HG02678 (cell line): ENCODE results near the gene ZNF213.
A peak's percentile ranks its signal among the peaks of the same experiment; 100 is the strongest.

ENCODE experiments used
- ATAC-seq: cut with Tn5 transposase; IDR thresholded peaks from one replicate; pipeline ENCODE4 v1.9.1; 2021; ENCODE audit warnings: mild to moderate bottlenecking, moderate library complexity; ENCODE audit not compliant: unreplicated experiment

Gene ZNF213, protein sequence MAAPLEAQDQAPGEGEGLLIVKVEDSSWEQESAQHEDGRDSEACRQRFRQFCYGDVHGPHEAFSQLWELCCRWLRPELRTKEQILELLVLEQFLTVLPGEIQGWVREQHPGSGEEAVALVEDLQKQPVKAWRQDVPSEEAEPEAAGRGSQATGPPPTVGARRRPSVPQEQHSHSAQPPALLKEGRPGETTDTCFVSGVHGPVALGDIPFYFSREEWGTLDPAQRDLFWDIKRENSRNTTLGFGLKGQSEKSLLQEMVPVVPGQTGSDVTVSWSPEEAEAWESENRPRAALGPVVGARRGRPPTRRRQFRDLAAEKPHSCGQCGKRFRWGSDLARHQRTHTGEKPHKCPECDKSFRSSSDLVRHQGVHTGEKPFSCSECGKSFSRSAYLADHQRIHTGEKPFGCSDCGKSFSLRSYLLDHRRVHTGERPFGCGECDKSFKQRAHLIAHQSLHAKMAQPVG

DNA sequence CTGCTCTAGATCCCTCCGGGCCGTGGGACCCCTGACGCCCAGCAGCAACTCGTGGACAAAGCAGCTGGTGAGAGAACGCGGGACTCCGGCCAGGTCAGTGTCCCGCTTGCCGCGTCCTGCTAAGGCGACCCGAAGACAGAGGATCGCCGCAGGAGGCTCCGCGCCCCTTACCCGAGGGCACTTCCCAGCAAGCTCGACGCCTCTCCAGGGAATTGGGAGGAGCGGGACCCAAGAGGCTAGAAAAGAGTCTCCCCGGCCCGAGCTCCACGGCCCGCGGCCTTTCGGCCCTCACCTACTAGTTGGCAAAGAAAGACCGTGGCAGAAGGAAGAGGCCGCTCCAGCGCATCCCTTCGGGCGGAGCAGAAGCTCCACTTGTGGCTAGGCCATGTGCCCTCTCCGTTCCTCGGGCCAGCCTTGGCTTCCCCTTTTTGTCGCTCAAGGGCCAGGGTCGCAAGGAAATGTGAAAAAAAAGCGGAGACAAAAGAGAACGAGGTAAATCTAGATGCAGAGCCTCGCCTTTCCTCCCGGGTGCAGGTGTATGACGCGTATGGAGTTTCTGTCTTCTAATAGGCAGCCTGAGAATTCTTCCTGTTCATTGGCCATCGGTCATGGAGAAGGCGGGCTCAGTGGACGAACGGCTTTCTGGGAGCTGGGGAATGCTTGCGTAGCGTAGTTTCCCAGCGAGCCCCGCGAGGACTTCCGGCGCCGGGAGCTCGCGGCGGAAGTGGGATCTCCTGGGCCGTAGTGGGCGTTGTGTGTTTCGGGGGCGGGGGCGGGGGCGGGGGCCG, at the start of gene ZNF213:
TSS of gene ZNF213 (plus strand) at position 692 of the 788 bp plus-strand sequence. CDS start 2,252 bp downstream, outside the sequence.
- ATAC-seq, result peak; percentile 95

DNA sequence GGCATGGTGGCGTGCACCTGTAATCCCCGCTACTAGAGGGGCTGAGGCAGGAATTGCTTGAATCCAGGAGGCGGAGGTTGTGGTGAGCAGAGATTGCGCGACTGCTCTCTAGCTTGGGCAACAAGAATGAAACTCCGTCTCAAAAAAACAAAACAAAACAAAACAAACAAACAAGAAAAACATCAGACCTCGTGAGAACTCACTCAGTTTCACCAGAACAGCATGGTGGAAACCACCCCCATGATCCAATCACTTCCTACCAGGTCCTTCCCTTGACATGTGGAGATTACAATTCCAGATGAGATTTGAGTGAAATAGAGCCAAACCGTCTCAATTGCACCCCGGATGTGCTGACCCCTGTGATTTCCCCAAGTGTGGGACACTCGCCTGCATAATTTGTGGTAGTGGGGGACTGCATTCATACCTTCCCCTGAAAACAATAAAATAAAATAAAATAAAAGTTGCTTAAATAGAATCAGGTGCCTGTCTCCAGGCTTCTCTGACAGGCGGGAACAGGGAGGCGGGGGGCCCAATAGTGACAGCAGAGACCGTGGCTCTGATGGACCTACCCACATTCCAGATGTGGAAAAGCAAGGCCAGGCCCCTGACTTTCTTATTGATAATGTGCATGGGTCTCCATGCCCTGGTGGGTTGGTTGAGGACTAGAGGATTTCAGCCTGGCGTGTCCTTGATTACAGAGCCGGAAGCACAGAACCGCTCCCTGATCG, 48.8 kb upstream of the ZNF213 start:
- no peak for ATAC-seq

DNA sequence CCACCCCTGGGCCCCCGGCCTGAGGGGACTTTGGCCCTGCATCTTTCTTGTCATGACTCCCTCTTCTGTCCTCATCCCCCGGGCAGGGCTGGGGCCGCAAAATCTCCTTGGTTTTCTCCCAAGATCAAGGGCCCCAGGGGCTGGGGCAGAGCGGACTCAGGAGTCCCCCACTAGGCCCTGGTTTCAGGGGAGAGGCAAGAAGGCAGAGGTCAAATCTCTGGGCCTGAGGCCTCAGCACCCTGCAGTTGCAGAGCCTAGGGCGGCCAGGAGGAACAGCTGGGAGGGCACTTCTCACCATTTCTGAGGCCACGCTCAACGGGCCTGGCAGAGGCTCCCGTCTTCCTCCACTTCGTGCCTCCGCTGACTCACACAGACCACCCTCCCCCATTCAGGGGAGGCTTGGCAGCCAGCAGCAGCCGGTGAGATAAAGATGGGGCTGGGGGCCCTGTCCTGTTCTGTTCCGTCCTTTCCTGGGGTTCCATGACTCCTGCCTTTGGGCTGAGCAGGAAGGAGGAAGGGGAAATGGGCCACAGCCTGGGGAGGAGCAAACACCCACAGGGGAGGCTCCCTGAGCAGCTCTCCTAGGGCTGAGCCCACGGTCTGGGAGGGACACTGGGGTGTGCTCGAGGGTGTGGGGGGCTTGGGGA, 48.1 kb upstream of the ZNF213 start:
- ATAC-seq, result no peak

DNA sequence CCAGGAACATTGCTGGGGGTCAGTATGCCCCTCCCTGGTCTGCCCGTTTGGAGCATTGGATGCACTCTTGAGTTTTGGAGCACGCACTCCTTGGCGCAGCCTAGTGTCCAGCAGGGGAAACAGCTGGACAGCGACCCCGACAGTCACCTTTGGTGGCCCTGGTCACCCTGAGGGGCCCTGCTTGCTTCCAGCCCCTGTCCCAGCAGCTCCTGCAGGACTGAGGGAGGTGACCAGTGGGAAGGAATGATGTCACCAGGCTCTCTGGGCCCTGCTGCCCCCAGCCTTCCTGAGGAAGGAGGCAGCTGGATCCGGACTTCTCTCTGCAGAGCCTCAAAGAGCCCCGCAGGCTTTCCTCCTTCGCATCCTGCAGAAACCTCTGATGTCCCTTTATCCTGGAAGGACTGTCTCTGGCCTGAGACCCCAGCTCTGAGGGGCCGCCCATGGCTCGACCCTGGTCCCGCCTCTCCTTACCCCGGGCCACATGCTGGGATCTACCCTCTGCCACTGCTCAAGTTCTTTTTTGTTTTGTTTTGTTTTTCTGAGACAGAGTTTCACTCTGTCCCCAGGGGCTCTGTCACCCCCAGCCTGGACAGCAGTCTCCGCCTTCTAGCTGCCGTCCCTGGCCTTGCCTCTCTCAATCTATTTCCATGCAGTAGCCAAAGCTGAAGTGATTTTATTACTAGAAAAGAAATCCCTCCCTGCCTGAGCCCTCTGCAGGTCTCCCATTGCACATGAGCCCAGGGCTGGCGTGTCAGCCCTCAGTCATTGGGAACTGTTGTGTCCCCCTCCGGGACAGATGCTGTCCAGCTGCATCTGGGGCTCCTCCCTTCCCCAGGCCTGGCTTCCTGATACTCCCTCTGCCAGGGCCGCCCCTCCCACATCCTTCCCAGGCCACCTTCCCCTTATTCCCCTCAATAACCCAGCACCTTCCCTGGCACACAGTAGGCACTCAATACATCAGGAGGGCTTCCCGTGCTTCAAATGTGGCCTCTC, 47.3 kb upstream of the ZNF213 start:
- ATAC-seq, result no peak

DNA sequence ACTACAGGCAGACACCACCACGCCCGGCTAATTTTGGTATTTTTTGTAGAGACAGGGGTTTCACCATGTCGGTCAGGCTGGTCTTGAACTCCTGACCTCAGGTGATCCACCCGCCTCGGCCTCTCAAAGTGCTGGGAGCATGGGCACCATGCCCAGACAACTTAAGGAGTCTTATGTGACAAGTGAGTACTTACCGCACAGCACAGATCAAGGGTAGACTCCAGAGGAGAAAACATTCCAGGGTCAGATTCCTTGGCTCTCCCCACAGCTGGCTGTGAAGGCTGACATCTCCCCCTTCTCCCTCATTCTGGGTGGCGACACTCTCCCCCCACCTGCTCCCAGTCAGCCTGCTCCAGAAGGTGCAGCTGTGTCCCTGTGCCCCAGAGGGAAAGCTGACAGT, 46.4 kb upstream of the ZNF213 start:
- ATAC-seq, result no peak

DNA sequence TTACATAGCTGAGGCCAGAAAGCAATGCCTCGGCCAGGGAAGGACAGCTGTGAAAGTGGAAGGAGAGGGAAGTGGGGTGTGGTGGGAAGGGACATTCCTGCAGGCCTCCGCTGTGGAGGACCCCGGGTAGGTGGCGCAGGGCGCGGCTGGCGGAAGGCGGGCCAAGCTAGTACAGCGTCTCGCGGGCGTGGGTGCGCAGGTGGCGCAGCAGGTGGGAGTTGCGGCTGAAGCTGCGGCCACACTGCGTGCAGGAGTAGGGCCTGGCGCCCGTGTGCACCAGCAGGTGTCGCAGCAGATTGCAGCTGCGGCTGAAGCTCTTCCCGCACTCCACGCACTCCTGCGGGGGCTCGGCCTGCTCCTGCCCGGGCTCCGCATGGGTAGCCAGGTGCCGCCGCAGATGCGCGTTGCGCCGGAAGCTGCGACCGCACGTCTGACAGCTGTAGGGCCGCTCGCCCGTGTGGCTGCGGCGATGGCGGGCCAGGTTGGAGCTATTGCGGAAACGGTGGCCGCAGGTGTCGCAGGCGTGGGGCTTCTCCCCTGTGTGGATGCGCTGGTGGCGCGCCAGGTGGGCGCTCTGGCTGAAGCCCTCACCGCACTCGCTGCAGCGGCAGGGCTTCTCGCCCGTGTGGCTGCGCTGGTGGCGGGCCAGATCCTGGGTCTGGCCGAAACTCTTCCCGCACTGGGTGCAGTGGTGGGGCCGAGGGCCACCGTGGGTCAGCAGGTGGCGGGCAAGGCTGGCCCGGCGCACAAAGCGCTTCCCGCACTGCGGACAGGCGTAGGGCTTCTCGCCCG, 45.7 kb upstream of the ZNF213 start:
- no peak for ATAC-seq

DNA sequence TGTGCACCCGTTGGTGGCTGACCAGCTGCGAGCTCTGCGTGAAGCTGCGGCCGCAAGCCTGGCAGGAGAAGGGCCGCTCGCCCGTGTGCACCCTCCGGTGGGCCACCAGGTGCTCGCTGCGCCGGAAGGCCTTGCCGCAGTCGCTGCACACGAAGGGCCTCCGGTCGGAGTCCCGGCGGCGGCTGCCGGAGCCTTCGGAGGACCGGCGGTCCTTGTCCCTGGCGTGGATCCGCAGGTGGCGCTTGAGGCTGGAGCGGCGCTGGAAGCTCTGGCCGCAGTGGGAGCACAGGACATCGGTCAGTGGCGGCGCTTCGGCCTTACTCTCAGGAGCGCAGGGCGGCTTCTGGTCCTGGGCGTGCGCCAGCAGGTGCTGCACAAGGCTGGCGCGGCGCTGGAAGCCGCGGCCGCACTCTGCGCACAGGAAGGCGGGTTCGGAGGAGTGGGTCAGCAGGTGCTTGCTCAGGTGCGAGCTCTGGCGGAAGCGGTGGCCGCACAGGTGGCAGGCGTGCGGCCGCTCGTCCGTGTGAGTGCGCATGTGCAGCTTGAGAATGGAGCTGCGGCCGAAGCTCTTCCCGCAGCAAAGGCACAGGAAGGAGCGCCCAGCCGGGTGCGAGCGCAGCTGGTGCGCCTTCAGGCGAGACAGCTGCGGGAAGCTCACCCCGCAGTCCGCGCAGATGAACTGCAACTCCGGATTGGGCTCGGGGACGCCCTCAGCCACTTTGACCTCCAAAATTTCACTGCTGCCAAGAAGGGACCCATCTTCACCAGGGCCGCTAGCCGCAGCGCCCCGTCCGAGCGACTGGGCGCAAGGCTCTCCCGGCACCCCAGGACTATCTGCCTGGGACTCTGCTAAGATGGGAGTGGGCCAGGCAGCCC, 44.9 kb upstream of the ZNF213 start:
- ATAC-seq, result no peak

DNA sequence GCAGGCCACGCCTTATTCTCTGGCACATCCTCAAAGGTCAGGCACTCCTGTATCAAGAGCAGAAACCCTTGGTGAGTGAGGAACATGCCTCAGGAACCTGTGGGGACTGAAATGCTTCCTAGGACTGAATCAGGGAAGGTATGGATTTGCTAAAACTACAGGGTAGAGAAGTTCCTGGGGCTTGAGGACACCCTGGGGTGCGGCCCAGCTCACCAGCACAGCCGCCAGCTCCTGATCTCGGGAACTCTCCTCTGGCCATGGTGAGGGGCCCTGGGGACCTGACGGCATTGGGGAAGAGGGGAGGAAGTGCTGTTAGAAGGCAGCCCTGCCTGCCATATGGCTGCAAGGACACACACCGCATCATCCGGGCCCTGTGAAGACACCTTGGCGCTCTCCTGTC, 43.3 kb upstream of the ZNF213 start:
- ATAC-seq, result no peak

DNA sequence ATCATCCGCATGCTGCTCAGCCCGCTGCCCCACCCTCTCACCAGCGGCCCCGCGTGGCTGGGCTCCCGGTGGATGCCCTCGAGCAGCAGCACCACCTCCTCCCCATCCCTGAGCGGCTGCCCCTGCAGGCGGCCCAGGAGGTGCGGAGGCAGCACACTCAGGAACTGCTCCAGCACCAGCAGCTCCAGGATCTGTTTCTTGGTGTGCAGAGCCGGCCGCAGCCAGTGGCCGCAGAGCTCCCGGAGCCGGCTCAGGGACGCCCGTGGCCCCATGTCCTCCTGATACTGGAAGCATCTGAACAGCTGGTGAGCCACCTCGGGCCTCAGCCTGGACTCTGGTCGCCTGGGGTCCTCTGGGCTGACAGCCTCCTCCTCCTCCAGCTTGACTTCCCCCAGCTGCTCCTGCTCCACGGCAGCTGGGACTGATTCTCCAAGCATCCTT, 42.3 kb upstream of the ZNF213 start:
- ATAC-seq, result no peak

DNA sequence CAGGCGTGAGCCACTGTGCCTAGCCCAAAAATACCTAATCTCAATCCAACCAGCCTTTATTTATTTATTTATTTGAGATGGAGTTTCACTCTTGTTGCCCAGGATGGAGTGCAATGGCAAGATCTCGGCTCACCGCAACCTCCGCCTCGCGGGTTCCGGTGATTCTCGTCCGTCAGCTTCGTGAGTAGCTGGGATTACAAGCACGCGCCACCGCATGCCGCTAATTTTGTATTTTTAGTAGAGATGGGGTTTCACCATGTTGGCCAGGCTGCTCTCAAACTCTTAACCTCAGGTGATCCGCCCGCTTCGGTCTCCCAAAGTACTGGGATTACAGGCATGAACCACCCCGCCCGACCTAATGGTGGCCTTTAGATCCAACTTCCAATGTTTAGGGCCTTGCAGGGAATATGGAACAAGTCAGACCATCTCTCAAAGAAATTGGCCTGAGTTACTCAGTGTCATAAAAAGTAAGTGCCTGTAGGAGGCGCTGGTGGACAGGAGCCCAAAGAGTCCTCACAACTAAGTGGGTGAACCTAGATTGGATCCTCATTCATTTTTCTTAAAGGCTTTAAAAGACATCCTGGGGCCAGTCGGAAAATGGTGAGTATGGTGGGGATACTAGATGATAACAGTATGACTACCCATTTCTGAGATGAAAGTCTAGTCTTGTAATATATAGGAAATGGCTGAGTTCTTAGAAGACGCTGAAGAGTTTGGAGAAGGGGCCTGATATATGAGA, 40.4 kb upstream of the ZNF213 start:
- ATAC-seq, result no peak

DNA sequence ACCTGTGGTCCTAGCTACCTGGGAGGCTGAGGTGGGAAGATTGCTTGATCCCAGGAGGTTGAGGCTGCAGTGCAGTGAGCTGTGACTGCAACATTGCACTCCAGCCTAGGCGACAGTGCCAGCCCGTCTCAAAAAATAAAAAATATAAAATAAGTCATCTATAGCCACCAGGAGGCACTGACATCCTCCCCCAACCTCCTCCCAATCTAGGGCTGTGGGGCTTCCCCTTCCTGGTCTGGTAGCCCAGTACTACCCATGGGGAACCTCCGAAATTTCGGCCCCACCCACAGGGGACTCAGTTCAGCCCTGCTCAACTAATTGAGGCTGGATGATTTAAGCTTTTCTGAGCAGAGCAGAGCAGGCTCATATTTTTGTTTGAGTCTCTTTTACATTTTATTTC, 39.0 kb upstream of the ZNF213 start:
- ATAC-seq, result peak; percentile 46

DNA sequence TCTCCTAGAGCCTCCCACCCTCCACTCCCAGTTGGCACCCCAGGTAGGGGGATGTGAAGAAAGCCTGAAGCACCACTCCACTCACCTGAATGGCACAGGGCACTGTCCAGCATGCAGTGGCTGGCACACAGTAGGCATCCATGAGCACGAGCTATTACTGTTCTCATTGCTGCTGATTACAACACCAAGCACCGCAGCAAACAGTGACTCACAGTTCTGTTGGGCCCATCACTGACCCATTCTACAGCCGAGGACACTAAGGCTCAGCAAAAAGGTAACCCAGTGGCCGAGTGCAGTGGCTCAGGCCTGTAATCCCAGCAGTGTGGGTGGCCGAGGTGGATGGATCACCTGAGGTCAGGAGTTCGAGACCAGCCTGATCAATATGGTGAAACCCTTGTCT, 38.5 kb upstream of the ZNF213 start:
- no peak for ATAC-seq

DNA sequence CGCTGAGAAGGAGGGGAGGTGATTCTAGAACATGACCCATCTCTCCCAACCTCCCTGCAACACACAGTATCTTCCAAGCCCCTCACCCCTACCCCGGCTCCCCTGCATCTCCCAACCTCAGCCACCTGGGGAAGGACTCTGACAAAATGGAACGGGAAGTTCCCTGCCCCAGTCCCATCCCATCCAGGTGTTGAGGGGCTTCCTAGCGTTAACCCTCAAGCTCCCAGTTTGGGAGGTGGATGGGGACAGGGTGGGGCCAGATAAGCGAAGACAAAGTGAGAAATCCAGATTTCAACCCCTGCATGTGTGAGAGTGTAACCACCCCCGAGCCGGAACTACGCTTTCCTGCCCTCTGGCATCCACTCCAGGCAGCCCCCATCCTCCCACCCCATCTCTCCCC, 37.6 kb upstream of the ZNF213 start:
- no peak for ATAC-seq

DNA sequence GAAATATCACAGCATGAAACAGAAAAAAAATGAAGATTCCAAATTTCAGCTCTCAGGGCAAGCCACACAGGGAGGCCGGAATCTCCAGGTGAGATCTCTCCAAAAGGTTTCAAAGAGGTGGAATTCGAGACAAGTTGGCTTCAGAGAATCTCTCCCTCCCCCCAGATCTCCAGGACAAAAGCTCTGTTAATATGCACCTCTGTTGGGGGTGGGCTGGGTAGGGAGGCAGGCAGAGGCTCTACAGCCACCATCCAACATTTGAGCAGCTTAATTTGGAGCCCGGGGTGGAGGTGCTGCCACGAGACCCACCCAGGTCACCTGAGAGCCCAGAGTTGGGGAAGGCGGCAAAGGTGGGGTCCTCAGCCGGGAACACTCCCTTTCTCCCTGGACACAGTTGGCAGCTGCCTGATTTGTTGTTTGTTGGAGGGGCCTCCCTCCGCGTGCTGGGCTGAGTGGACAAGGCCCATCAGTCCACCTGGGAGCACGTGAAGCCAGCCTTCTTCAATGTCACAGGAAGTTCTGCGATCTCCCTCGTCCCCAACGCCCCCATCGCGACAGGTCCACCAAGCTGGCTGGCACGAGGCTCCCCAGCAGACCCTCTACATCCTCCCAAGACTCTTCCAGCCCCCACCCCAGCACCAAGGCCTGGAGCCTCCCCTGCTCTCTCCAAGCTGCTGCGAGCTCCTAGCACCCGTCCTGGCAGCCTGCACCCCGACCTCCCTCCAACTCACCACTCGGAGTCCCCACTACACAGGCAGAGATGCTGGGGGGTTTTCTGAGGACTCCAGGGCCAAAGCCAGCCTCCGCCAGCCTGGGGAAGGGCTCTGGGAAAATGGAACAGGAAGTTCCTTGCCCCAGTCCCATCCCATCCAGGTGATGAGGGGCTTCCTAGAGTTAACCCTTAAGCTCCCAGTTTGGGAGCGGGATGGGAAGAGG, 36.1 kb upstream of the ZNF213 start, which contains the start of gene ZSCAN10:
TSS of gene ZSCAN10 (minus strand) at position 836 of the 936 bp plus-strand sequence. CDS start 6,357 bp downstream, outside the sequence.
- no peak for ATAC-seq

DNA sequence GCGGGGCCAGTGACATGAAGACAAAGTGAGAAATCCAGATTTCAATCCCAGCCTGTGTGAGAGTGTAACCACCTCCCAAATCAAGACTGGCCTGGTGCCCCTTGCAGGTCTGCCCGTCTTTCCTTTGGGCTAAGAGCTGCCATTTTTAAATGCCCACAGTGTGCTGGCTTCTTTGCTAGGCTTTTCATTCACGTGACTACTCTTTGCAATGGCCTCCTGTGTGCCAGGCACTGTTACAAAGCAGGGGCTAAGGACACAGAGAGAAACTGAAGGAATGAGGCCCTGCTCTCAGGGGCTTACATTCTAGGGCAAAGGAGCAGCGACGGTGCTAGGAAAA, 35.5 kb upstream of the ZNF213 start:
- ATAC-seq, result no peak
